ENCODE data around the gene JUNB.

JUNB gene

GRCh38 chr19:12752056-12752781, 39.1 kb upstream of the JUNB start:
- no peak overlapping the region for H3K4me3 ChIP-seq (ENCODE audit: low read depth, low read length)
- TF ChIP-seq CTCF (IDR thresholded peaks at IDR 0.05; ENCODE audit: insufficient read depth, low read depth, low read length, missing control alignments): no peak
- no peak for DNase-seq (ENCODE audit: low read depth)

GRCh38 chr19:12754465-12755196, 36.7 kb upstream of the JUNB start:
- no peak overlapping the region for H3K4me3 ChIP-seq (ENCODE audit: low read depth, low read length)
- DNase-seq (ENCODE audit: low read depth): no peak
- no peak for TF ChIP-seq CTCF (IDR thresholded peaks at IDR 0.05; ENCODE audit: insufficient read depth, low read depth, low read length, missing control alignments)

GRCh38 chr19:12756150-12756883, 35.0 kb upstream of the JUNB start:
- DNase-seq (ENCODE audit: low read depth): no peak
- no peak for TF ChIP-seq CTCF (IDR thresholded peaks at IDR 0.05; ENCODE audit: insufficient read depth, low read depth, low read length, missing control alignments)
- H3K4me3 ChIP-seq (ENCODE audit: low read depth, low read length): no peak overlapping the region

- DNase-seq (ENCODE audit: low read depth): peak; percentile 74
- no peak overlapping the region for H3K4me3 ChIP-seq (ENCODE audit: low read depth, low read length)
- peak; percentile 89 for TF ChIP-seq CTCF (IDR thresholded peaks at IDR 0.05; ENCODE audit: insufficient read depth, low read depth, low read length, missing control alignments)
These were observed 33.6 kb upstream of the JUNB start for GRCh38 chr19:12757544-12758274.

- no peak overlapping the region for H3K4me3 ChIP-seq (ENCODE audit: low read depth, low read length)
- DNase-seq (ENCODE audit: low read depth): no peak
- TF ChIP-seq CTCF (IDR thresholded peaks at IDR 0.05; ENCODE audit: insufficient read depth, low read depth, low read length, missing control alignments): no peak
These were observed 31.6 kb upstream of the JUNB start for GRCh38 chr19:12759686-12760085.

GRCh38 chr19:12763100-12763499, 28.2 kb upstream of the JUNB start:
- no peak for TF ChIP-seq CTCF (IDR thresholded peaks at IDR 0.05; ENCODE audit: insufficient read depth, low read depth, low read length, missing control alignments)
- H3K4me3 ChIP-seq (ENCODE audit: low read depth, low read length): no peak overlapping the region
- no peak for DNase-seq (ENCODE audit: low read depth)
